ENCODE measurements around the gene UBXN7.

DNA sequence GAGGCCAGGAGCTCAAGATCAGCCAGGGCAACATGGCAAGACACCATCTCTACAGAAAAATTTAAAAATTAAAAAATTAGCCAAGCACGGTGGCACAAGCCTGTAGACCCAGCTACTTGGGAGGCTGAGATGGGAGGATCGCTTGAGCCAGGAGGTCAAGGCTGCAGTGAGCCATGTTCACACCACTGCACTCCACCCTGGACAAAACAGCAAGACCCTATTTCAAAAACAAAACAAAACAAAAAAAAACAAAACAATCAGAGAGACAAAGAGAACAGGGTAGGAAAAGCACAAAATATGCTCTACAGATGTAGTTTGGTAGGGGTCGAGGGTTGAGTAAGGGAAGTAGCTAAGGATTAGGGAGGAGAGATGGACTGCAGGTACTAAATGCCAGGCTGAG is 117.6 kb downstream of the UBXN7 start:
- TF ChIP-seq POLR2AphosphoS5 (IDR thresholded peaks at IDR 0.05): no peak
- TF ChIP-seq CTCF (IDR thresholded peaks at IDR 0.05 in 8 of 11, conservative IDR thresholded peaks at IDR 0.05 in 3 of 11): no peak
